Esophagus squamous epithelium (tissue), 5 donors: Measurements from ENCODE around the gene RPS2. TPM values are rescaled to one million over a fixed set of nuclear protein-coding genes. Genes with fewer than 3 reads are reported as not detected.

Experiments
- DNase-seq: peaks from one replicate; lab custom pipeline; 2025; lab: John Stamatoyannopoulos, UW
- H3K27ac ChIP-seq, 4 donors: fragments of 200-600 bp; sonication (generic); one replicate each; pipeline ENCODE4 v1.5.1; 2016 to 2019; ENCODE audit warnings: mild to moderate bottlenecking in 1 of 4
- H3K27me3 ChIP-seq, 4 donors: fragments of 200-600 bp; sonication (generic); 1 replicate in 3 of 4; 2 replicates in 1 of 4; pipeline versions ENCODE4 v1.5.1 to v1.6.0; 2017 to 2021; ENCODE audit warnings: antibody characterized with exemption in 1 of 4
- H3K36me3 ChIP-seq, 3 donors: fragments of 200-600 bp; sonication (generic); one replicate each; pipeline ENCODE4 v1.5.1; 2016 to 2019
- H3K4me1 ChIP-seq, 3 donors: fragments of 200-600 bp; sonication (generic); one replicate each; pipeline ENCODE4 v1.5.1; 2017 to 2019
- H3K4me3 ChIP-seq, 4 donors: fragments of 200-600 bp; sonication (generic); 1 replicate in 3 of 4; 2 replicates in 1 of 4; pipeline ENCODE4 v1.5.1; 2016 to 2019; ENCODE audit warnings: mild to moderate bottlenecking in 2 of 4, moderate library complexity in 1 of 4
- H3K9me3 ChIP-seq, 3 donors: fragments of 200-600 bp; sonication (generic); one replicate each; pipeline ENCODE4 v1.5.1; 2016 to 2019
- CTCF ChIP-seq, 6 experiments: fragments of 450-650 bp in 4 of 6; fragments of 200-600 bp in 2 of 6; sonication (generic) in 2 of 6; IDR thresholded peaks; one replicate each; pipeline ENCODE4 v1.5.1; 2016 to 2019; ENCODE audit warnings: antibody characterized with exemption in 6 of 6, mild to moderate bottlenecking in 4 of 6, moderate library complexity in 4 of 6
- POLR2A ChIP-seq, 4 donors: fragments of 450-650 bp; IDR thresholded peaks; one replicate each; pipeline ENCODE4 v1.6.1; 2017; ENCODE audit warnings: antibody characterized with exemption in 4 of 4, mild to moderate bottlenecking in 4 of 4, moderate library complexity in 3 of 4
- WGBS, 2 donors: methylation state at CpG; one replicate each; pipeline ENCODE4 v1.1.5; 2018; 5-methylcytosine and 5-hydroxymethylcytosine counted together
- intact Hi-C: fragments of 100-400 bp; cut with DNase I; formaldehyde crosslinking; loops from one replicate; pipeline ENCODE4 v1.15.0; 2022
- total RNA-seq, 4 donors: library from RNA; depleted of rRNA; stranded (reverse); fragments of >200 nt; gene quantifications; one replicate each; pipeline ENCODE4 v1.1.0, GENCODE V29; 2016
- donor health status: DM: yes; HTN: yes; CAD: no.

Gene RPS2
- total RNA-seq, 4 donors from 2014 or later = 1,980 to 2,837 (median 2,292) TPM

- no peak overlapping the region for H3K27ac ChIP-seq
- WGBS, 2 donors = 53 to 65% methylated on average over 3 to 9 of the region's 34 CpGs
- peaks cover 25 to 48% (median 32%) of the 10 kb centered on the region in 3 donors for H3K36me3 ChIP-seq
- intact Hi-C loops = no loop called here
- H3K9me3 ChIP-seq = no peaks in the 10 kb centered on the region
- no peak for DNase-seq
- no peaks in the 10 kb centered on the region for H3K27me3 ChIP-seq
- peaks cover 37 to 63% (median 48%) of the 10 kb centered on the region in 3 donors for H3K4me1 ChIP-seq
- no peak for TF ChIP-seq POLR2A (IDR thresholded peaks at IDR 0.05)
- TF ChIP-seq CTCF (IDR thresholded peaks at IDR 0.05) = no peak
- H3K4me3 ChIP-seq = no peak overlapping the region
Observed at GRCh38 chr16:2004795-2005517, 40.3 kb upstream of the RPS2 start.

- 42% methylated on average over 2 of the region's 36 CpGs; no CpG with 5 or more reads in 1 of the 2 donors for WGBS, 2 donors
- intact Hi-C loops = no loop called here
- TF ChIP-seq POLR2A (IDR thresholded peaks at IDR 0.05) (no peak), CTCF (IDR thresholded peaks at IDR 0.05) (peak; percentile 83 to 97 (median 94))
- H3K27ac ChIP-seq = peak overlapping the region in 1 of 4 donors; percentile 40
- H3K36me3 ChIP-seq = peaks cover 34 to 57% (median 39%) of the 10 kb centered on the region in 3 donors
- no peaks in the 10 kb centered on the region for H3K27me3 ChIP-seq
- no peaks in the 10 kb centered on the region for H3K9me3 ChIP-seq
- peak overlapping the region in 2 of 4 donors; percentile 16 to 49 for H3K4me3 ChIP-seq
- DNase-seq = peak; percentile 49
- peaks cover 37 to 59% (median 48%) of the 10 kb centered on the region in 3 donors for H3K4me1 ChIP-seq
Observed at GRCh38 chr16:2003827-2004641, 39.4 kb upstream of the RPS2 start.

- no peaks in the 10 kb centered on the region for H3K27me3 ChIP-seq
- DNase-seq = no peak
- H3K36me3 ChIP-seq = peaks cover 41 to 64% (median 46%) of the 10 kb centered on the region in 3 donors
- H3K4me3 ChIP-seq = peak overlapping the region in 1 of 4 donors; percentile 49
- peaks cover 32 to 55% (median 42%) of the 10 kb centered on the region in 3 donors for H3K4me1 ChIP-seq
- H3K27ac ChIP-seq = peak overlapping the region in 1 of 4 donors; percentile 40
- TF ChIP-seq POLR2A (IDR thresholded peaks at IDR 0.05) (no peak), CTCF (IDR thresholded peaks at IDR 0.05) (no peak)
- H3K9me3 ChIP-seq = no peaks in the 10 kb centered on the region
- intact Hi-C loops = no loop called here
- WGBS, 2 donors = 89 to 100% methylated on average over 1 to 4 of the region's 8 CpGs
Observed at GRCh38 chr16:2003231-2003826, 38.7 kb upstream of the RPS2 start.

GRCh38 chr16:2002406-2003230 is 38.0 kb upstream of the RPS2 start:
- intact Hi-C loops = no loop called here
- Histone ChIP-seq H3K9me3 (no peaks in the 10 kb centered on the region), H3K27me3 (no peaks in the 10 kb centered on the region), H3K4me3 (no peak overlapping the region), H3K4me1 (peaks cover 25 to 55% (median 40%) of the 10 kb centered on the region in 3 donors), H3K36me3 (peaks cover 47 to 71% (median 51%) of the 10 kb centered on the region in 3 donors), H3K27ac (no peak overlapping the region)
- DNase-seq = no peak
- TF ChIP-seq CTCF (IDR thresholded peaks at IDR 0.05) = no peak
- no peak for TF ChIP-seq POLR2A (IDR thresholded peaks at IDR 0.05)
- 100% methylated on average over 3 of the region's 47 CpGs for whole genome bisulfite sequencing, 2 donors
